Subcutaneous abdominal adipose tissue (tissue), 5 donors: Measurements from ENCODE around the gene GNB1.
A peak's percentile ranks its signal among the peaks of the same experiment; 100 is the strongest.

Source experiments
- H3K27ac ChIP-seq: one replicate; pipeline ENCODE4 v1.7.0; 2013; ENCODE audit warnings: low read depth, mild to moderate bottlenecking, inconsistent platforms, low read length, moderate library complexity
- H3K27me3 ChIP-seq, 5 donors: one replicate each; pipeline ENCODE4 v1.7.0; 2013; ENCODE audit warnings: low read length in 5 of 5, inconsistent platforms in 1 of 5; ENCODE audit not compliant: control insufficient read depth in 5 of 5, insufficient read depth in 4 of 5
- H3K36me3 ChIP-seq, 5 donors: one replicate each; pipeline ENCODE4 v1.7.0; 2013; ENCODE audit warnings: low read length in 5 of 5; ENCODE audit not compliant: control insufficient read depth in 5 of 5, insufficient read depth in 5 of 5
- H3K4me1 ChIP-seq, 5 donors: one replicate each; pipeline ENCODE4 v1.7.0; 2013; ENCODE audit warnings: low read length in 5 of 5, mild to moderate bottlenecking in 3 of 5, moderate library complexity in 1 of 5; ENCODE audit not compliant: control insufficient read depth in 5 of 5, insufficient read depth in 5 of 5
- H3K4me3 ChIP-seq, 5 donors: one replicate each; pipeline ENCODE4 v1.7.0; 2013; ENCODE audit warnings: low read length in 5 of 5, low read depth in 1 of 5
- H3K9ac ChIP-seq, 5 donors: one replicate each; pipeline ENCODE4 v1.7.0; 2013; ENCODE audit warnings: low read length in 5 of 5, mild to moderate bottlenecking in 4 of 5, moderate library complexity in 3 of 5
- H3K9me3 ChIP-seq, 5 donors: one replicate each; pipeline ENCODE4 v1.7.0; 2013; ENCODE audit warnings: low read length in 5 of 5; ENCODE audit not compliant: control insufficient read depth in 5 of 5
- donor health status: healthy.
- donor health status: healthy.
- donor health status: healthy.
- donor health status: healthy.
- donor health status: healthy.

The GNB1 gene

GRCh38 chr1:1758059-1758621 is 132.7 kb downstream of the GNB1 start:
- Histone ChIP-seq H3K4me3 (no peak overlapping the region), H3K27ac (peak overlapping the region; percentile 92), H3K4me1 (peaks cover 2 to 34% (median 24%) of the 10 kb centered on the region in 5 donors), H3K36me3 (peaks cover 0 to 89% (median 69%) of the 10 kb centered on the region in 5 donors), H3K9ac (peak overlapping the region in 4 of 5 donors; percentile 5 to 76 (median 44)), H3K27me3 (no peaks in the 10 kb centered on the region), H3K9me3 (no peaks in the 10 kb centered on the region)

GRCh38 chr1:1757422-1758058 is 133.3 kb downstream of the GNB1 start:
- Histone ChIP-seq H3K27ac (peak overlapping the region; percentile 92), H3K4me1 (peaks cover 2 to 28% (median 21%) of the 10 kb centered on the region in 5 donors), H3K36me3 (peaks cover 0 to 89% (median 73%) of the 10 kb centered on the region in 5 donors), H3K4me3 (no peak overlapping the region), H3K9ac (peak overlapping the region in 2 of 5 donors; percentile 66 to 69), H3K27me3 (no peaks in the 10 kb centered on the region), H3K9me3 (no peaks in the 10 kb centered on the region)

- Histone ChIP-seq H3K27me3 (no peaks in the 10 kb centered on the region), H3K27ac (no peak overlapping the region), H3K36me3 (peaks cover 0 to 88% (median 75%) of the 10 kb centered on the region in 5 donors), H3K4me3 (no peak overlapping the region), H3K9ac (peak overlapping the region in 2 of 5 donors; percentile 66 to 69), H3K4me1 (peaks cover 2 to 26% (median 21%) of the 10 kb centered on the region in 5 donors), H3K9me3 (no peaks in the 10 kb centered on the region)
These were observed 134.0 kb downstream of the GNB1 start for GRCh38 chr1:1756661-1757421.

- Histone ChIP-seq H3K27ac (no peak overlapping the region), H3K36me3 (peaks cover 0 to 78% (median 66%) of the 10 kb centered on the region in 5 donors), H3K9me3 (no peaks in the 10 kb centered on the region), H3K9ac (no peak overlapping the region), H3K4me1 (peaks cover 2 to 26% (median 21%) of the 10 kb centered on the region in 5 donors), H3K27me3 (no peaks in the 10 kb centered on the region), H3K4me3 (no peak overlapping the region)
These were observed 135.0 kb downstream of the GNB1 start for GRCh38 chr1:1755852-1756251.

GRCh38 chr1:1755426-1755825 is 135.5 kb downstream of the GNB1 start:
- H3K27ac ChIP-seq, result no peak overlapping the region
- H3K27me3 ChIP-seq, result no peaks in the 10 kb centered on the region
- H3K9me3 ChIP-seq, result no peaks in the 10 kb centered on the region
- H3K36me3 ChIP-seq, result peaks cover 0 to 74% (median 61%) of the 10 kb centered on the region in 5 donors
- H3K9ac ChIP-seq, result no peak overlapping the region
- peaks cover 2 to 26% (median 21%) of the 10 kb centered on the region in 5 donors for H3K4me1 ChIP-seq
- H3K4me3 ChIP-seq, result no peak overlapping the region

- Histone ChIP-seq H3K9me3 (no peaks in the 10 kb centered on the region), H3K27ac (no peak overlapping the region), H3K4me3 (no peak overlapping the region), H3K27me3 (no peaks in the 10 kb centered on the region), H3K4me1 (peaks cover 2 to 19% (median 17%) of the 10 kb centered on the region in 5 donors), H3K36me3 (peaks cover 0 to 62% (median 52%) of the 10 kb centered on the region in 5 donors), H3K9ac (no peak overlapping the region)
These were observed 136.7 kb downstream of the GNB1 start for GRCh38 chr1:1754051-1754815.

GRCh38 chr1:1753607-1754005 is 137.3 kb downstream of the GNB1 start:
- Histone ChIP-seq H3K36me3 (peaks cover 0 to 58% (median 52%) of the 10 kb centered on the region in 5 donors), H3K4me3 (no peak overlapping the region), H3K27ac (no peak overlapping the region)

GRCh38 chr1:1752636-1753606 is 138.0 kb downstream of the GNB1 start:
- Histone ChIP-seq H3K27ac (no peak overlapping the region), H3K36me3 (peaks cover 0 to 55% (median 48%) of the 10 kb centered on the region in 5 donors), H3K4me1 (peaks cover 0 to 7% (median 5%) of the 10 kb centered on the region in 5 donors), H3K9ac (no peak overlapping the region), H3K9me3 (no peaks in the 10 kb centered on the region), H3K4me3 (no peak overlapping the region), H3K27me3 (no peaks in the 10 kb centered on the region)

More at GRCh38 chr1:1753607-1754005, 137.3 kb downstream of the GNB1 start:
- Histone ChIP-seq H3K9ac (no peak overlapping the region), H3K4me1 (peaks cover 2 to 13% (median 11%) of the 10 kb centered on the region in 5 donors), H3K27me3 (no peaks in the 10 kb centered on the region), H3K9me3 (no peaks in the 10 kb centered on the region)

GRCh38 chr1:1752190-1752589 is 138.7 kb downstream of the GNB1 start:
- H3K4me1 ChIP-seq, result peaks cover 0 to under 1% (median 0%) of the 10 kb centered on the region in 5 donors
- H3K9me3 ChIP-seq, result no peaks in the 10 kb centered on the region
- H3K36me3 ChIP-seq, result peaks cover 0 to 52% (median 47%) of the 10 kb centered on the region in 5 donors
- H3K4me3 ChIP-seq, result no peak overlapping the region
- H3K27me3 ChIP-seq, result no peaks in the 10 kb centered on the region
- no peak overlapping the region for H3K27ac ChIP-seq
- H3K9ac ChIP-seq, result no peak overlapping the region
